ENCODE measurements around the gene PRDM10.

GRCh38 chr11:129951201-129951865 is 51.3 kb downstream of the PRDM10 start:
- no peak for TF ChIP-seq CEBPB (IDR thresholded peaks at IDR 0.05; ENCODE audit: low read depth)
- no peak for TF ChIP-seq REST (IDR thresholded peaks at IDR 0.05; ENCODE audit: low read depth)
- TF ChIP-seq EGR1 (IDR thresholded peaks at IDR 0.05; ENCODE audit: low read depth), result no peak
- TF ChIP-seq ZBTB33 (IDR thresholded peaks at IDR 0.05; ENCODE audit: extremely low read depth, insufficient replicate concordance, low read length), result no peak
